HepG2 (cell line): ENCODE measurements around the gene LCAT. TPM values are rescaled to one million over a fixed set of nuclear protein-coding genes. Genes with fewer than 3 reads are reported as not detected.

Experiments used
- AKNA ChIP-seq: sonication (generic); formaldehyde crosslinking; IDR thresholded peaks from 2 replicates; pipeline ENCODE4 v1.4.0; 2020; ENCODE audit warnings: missing genetic modification reagents, borderline replicate concordance
- ARID2 ChIP-seq: sonication (generic); formaldehyde crosslinking; IDR thresholded peaks from 2 replicates; pipeline ENCODE4 v1.8.1; 2022; ENCODE audit warnings: mild to moderate bottlenecking, missing genetic modification reagents, borderline replicate concordance
- FLYWCH1 ChIP-seq: sonication (generic); formaldehyde crosslinking; IDR thresholded peaks from 2 replicates; pipeline ENCODE4 v1.8.1; 2023; ENCODE audit warnings: mild to moderate bottlenecking, missing genetic modification reagents
- FOXA3 ChIP-seq: IDR thresholded peaks from 2 replicates; pipeline ENCODE4 v1.6.1; 2016; ENCODE audit warnings: missing genetic modification reagents, missing compliant biosample characterization
- GABPA ChIP-seq, 2 experiments: IDR thresholded peaks; 2 replicates each; pipeline ENCODE4 v1.6.1; 2011 to 2016; ENCODE audit warnings: low read depth in 2 of 2, low read length in 1 of 2, missing biosample characterization in 1 of 2, missing genetic modification characterization in 1 of 2
- GFI1 ChIP-seq: sonication (generic); formaldehyde crosslinking; IDR thresholded peaks from 2 replicates; pipeline ENCODE4 v1.5.0; 2020; ENCODE audit warnings: missing genetic modification reagents, mild to moderate bottlenecking, borderline replicate concordance
- HES4 ChIP-seq: sonication (generic); formaldehyde crosslinking; IDR thresholded peaks from 2 replicates; pipeline ENCODE4 v1.9.0; 2021; ENCODE audit warnings: mild to moderate bottlenecking, missing genetic modification reagents, borderline replicate concordance
- JUNB ChIP-seq: sonication (generic); formaldehyde crosslinking; IDR thresholded peaks from 2 replicates; pipeline ENCODE4 v1.8.0; 2022; ENCODE audit warnings: missing genetic modification reagents, mild to moderate bottlenecking, borderline replicate concordance
- KAT8 ChIP-seq: IDR thresholded peaks from 2 replicates; pipeline ENCODE4 v1.6.1; 2016; ENCODE audit warnings: missing genetic modification reagents, missing compliant biosample characterization
- KLF15 ChIP-seq: sonication (generic); formaldehyde crosslinking; IDR thresholded peaks from 2 replicates; pipeline ENCODE4 v1.8.1; 2023; ENCODE audit warnings: borderline replicate concordance, mild to moderate bottlenecking, inconsistent platforms, missing genetic modification reagents, mixed read lengths
- MTA3 ChIP-seq: sonication (generic); formaldehyde crosslinking; IDR thresholded peaks from 2 replicates; pipeline ENCODE4 v1.4.0; 2020; ENCODE audit warnings: missing genetic modification reagents
- MXI1 ChIP-seq: IDR thresholded peaks from 3 replicates; pipeline ENCODE4 v1.6.1; 2012; ENCODE audit warnings: low read depth, low read length, inconsistent platforms, borderline replicate concordance
- PAWR ChIP-seq: sonication (generic); formaldehyde crosslinking; IDR thresholded peaks from 2 replicates; pipeline ENCODE4 v1.4.0; 2020; ENCODE audit warnings: missing genetic modification reagents, mild to moderate bottlenecking, borderline replicate concordance
- PITX1 ChIP-seq: sonication (generic); formaldehyde crosslinking; IDR thresholded peaks from 2 replicates; pipeline ENCODE4 v1.5.1; 2020; ENCODE audit warnings: mild to moderate bottlenecking, missing genetic modification reagents
- POLR2G ChIP-seq: fragments of 200-400 bp; formaldehyde crosslinking; IDR thresholded peaks from 2 replicates; pipeline ENCODE4 v1.6.1; 2018; ENCODE audit warnings: mild to moderate bottlenecking, low read depth, low read length, moderate library complexity
- TCF7L2 ChIP-seq: IDR thresholded peaks from 2 replicates; pipeline ENCODE4 v1.6.1; 2011; ENCODE audit warnings: mild to moderate bottlenecking, low read depth, low read length, moderate library complexity
- THAP8 ChIP-seq: sonication (generic); formaldehyde crosslinking; IDR thresholded peaks from 2 replicates; pipeline ENCODE4 v1.5.1; 2020; ENCODE audit warnings: missing genetic modification reagents, mild to moderate bottlenecking, borderline replicate concordance
- WIZ ChIP-seq: sonication (generic); formaldehyde crosslinking; IDR thresholded peaks from 2 replicates; pipeline ENCODE4 v1.5.1; 2020; ENCODE audit warnings: mild to moderate bottlenecking, missing genetic modification reagents
- YY1 ChIP-seq: IDR thresholded peaks from 2 replicates; pipeline ENCODE4 v1.6.1; 2011; ENCODE audit warnings: low read length, low read depth, moderate library complexity, mild to moderate bottlenecking; ENCODE audit not compliant: insufficient read depth, insufficient replicate concordance
- ZBTB37 ChIP-seq: sonication (generic); formaldehyde crosslinking; IDR thresholded peaks from 2 replicates; pipeline ENCODE4 v1.4.0; 2020; ENCODE audit warnings: mild to moderate bottlenecking, missing genetic modification reagents
- ZNF253 ChIP-seq: sonication (generic); formaldehyde crosslinking; IDR thresholded peaks from 2 replicates; pipeline ENCODE4 v1.8.0; 2022; ENCODE audit warnings: mild to moderate bottlenecking, missing genetic modification reagents, borderline replicate concordance
- ZNF772 ChIP-seq: sonication (generic); formaldehyde crosslinking; IDR thresholded peaks from 2 replicates; pipeline ENCODE4 v1.5.0; 2020; ENCODE audit warnings: mild to moderate bottlenecking, missing genetic modification reagents
- polyA plus RNA-seq, 8 experiments: library from polyadenylated mRNA; depleted of rRNA in 3 of 8; stranded (reverse) in 7 of 8; unstranded in 1 of 8; fragments of >200 nt; fragmentation: Illumina TruSeq in 4 of 8; extraction: Trizol in 4 of 8; gene quantifications; 2 replicates each; pipeline versions ENCODE4 v1.2.1 to v1.2.3, GENCODE V29; 2011 to 2016; ENCODE audit warnings: low read depth in 4 of 8, missing spikeins in 1 of 8, mixed read lengths in 1 of 8; ENCODE audit not compliant: insufficient read depth in 1 of 8
- total RNA-seq, 5 experiments: library from RNA; depleted of rRNA; stranded (reverse); fragments of >200 nt; fragmentation: Illumina TruSeq; extraction: Trizol; gene quantifications; 2 replicates each; pipeline ENCODE4 v1.2.3, GENCODE V29; 2016; ENCODE audit warnings: low read depth in 1 of 5

LCAT gene
- total and polyA plus RNA-seq, 2 of the 13 experiments (the other 11 are each of a cell fraction or from before 2014, with no cell fraction given) = 36.1 to 38.9 TPM

GRCh38 chr16:67969254-67970039 lies 25.5 kb upstream of the LCAT start (continued):
- TF ChIP-seq FOXA3 (CRISPR knock-in tag) = no peak
- no peak for TF ChIP-seq PAWR
- peak; percentile 73 for TF ChIP-seq PITX1 (CRISPR knock-in tag)
- peak; percentile 57; the same call in 1 of the 3 replicates for TF ChIP-seq MXI1
- no peak for TF ChIP-seq WIZ
- TF ChIP-seq JUNB = no peak
- 0 out of 2 replicates have a peak, but pooled peaks have one; percentile 47 for TF ChIP-seq KAT8
- no peak for TF ChIP-seq MTA3 (CRISPR knock-in tag)
- TF ChIP-seq ZNF253 (CRISPR knock-in tag) = no peak
- no peak for TF ChIP-seq FLYWCH1 (CRISPR knock-in tag)
- TF ChIP-seq ZNF772 (CRISPR knock-in tag) = peak; percentile 64; the same call in 1 of the 2 replicates
- no peak for TF ChIP-seq THAP8 (CRISPR knock-in tag)
- TF ChIP-seq GABPA (IDR thresholded peaks at IDR 0.05; ENCODE audit: low read depth, low read length) = no peak
- 0 out of 2 replicates have a peak, but pooled peaks have one; percentile 24 for TF ChIP-seq GABPA (CRISPR knock-in tag; IDR thresholded peaks at IDR 0.05; ENCODE audit: low read depth)
- no peak for TF ChIP-seq ZBTB37
- TF ChIP-seq YY1 = peak; percentile 42
- peak; percentile 54; the same call in 1 of the 2 replicates for TF ChIP-seq GFI1 (CRISPR knock-in tag)
- 0 out of 2 replicates have a peak, but pooled peaks have one; percentile 44 for TF ChIP-seq POLR2G
- TF ChIP-seq TCF7L2 = no peak
- TF ChIP-seq AKNA = no peak
- TF ChIP-seq KLF15 (CRISPR knock-in tag) = no peak
- 0 out of 2 replicates have a peak, but pooled peaks have one; percentile 16 for TF ChIP-seq ARID2 (CRISPR knock-in tag)
- 0 out of 2 replicates have a peak, but pooled peaks have one; percentile 48 for TF ChIP-seq HES4 (CRISPR knock-in tag)
